ENCODE data around the gene FLAD1. TPM values are rescaled to one million over a fixed set of nuclear protein-coding genes. Genes with fewer than 3 reads are reported as not detected.

The FLAD1 gene
- total and polyA plus RNA-seq, 2 experiments from 2014 or later: 74.5 to 75.0 TPM

DNA sequence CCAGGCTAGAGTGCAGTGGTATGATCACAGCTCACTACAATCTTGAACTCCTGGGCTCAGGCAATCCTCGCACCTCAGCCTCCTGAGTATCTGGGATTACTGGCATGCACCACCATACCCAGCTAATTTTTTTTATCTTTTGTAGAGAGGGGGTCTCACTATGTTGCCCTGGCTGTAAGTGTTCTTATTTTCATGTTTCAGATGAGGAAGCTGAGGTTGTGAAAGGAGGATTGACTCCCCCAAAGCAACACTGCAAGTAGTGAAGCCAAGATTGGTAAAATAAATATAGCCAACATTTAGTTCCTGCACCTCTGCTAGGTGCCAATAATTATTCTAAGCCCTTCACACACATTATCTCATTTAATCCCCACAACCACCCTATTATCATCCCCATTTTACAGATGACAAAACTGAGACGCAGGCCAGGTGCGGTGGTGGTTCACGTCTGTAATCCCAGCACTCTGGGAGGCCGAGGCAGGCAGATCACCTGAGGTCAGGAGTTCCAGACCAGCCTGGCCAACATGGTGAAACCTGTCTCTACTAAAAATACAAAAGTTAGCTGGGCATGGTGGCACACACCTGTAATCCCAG lies 48.7 kb upstream of the FLAD1 start:
- TF ChIP-seq REST (IDR thresholded peaks at IDR 0.05; ENCODE audit: unreplicated experiment): no peak
- TF ChIP-seq, protein P1, sequence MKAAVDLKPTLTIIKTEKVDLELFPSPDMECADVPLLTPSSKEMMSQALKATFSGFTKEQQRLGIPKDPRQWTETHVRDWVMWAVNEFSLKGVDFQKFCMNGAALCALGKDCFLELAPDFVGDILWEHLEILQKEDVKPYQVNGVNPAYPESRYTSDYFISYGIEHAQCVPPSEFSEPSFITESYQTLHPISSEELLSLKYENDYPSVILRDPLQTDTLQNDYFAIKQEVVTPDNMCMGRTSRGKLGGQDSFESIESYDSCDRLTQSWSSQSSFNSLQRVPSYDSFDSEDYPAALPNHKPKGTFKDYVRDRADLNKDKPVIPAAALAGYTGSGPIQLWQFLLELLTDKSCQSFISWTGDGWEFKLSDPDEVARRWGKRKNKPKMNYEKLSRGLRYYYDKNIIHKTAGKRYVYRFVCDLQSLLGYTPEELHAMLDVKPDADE (IDR thresholded peaks at IDR 0.05): no peak
- TF ChIP-seq, protein P2, sequence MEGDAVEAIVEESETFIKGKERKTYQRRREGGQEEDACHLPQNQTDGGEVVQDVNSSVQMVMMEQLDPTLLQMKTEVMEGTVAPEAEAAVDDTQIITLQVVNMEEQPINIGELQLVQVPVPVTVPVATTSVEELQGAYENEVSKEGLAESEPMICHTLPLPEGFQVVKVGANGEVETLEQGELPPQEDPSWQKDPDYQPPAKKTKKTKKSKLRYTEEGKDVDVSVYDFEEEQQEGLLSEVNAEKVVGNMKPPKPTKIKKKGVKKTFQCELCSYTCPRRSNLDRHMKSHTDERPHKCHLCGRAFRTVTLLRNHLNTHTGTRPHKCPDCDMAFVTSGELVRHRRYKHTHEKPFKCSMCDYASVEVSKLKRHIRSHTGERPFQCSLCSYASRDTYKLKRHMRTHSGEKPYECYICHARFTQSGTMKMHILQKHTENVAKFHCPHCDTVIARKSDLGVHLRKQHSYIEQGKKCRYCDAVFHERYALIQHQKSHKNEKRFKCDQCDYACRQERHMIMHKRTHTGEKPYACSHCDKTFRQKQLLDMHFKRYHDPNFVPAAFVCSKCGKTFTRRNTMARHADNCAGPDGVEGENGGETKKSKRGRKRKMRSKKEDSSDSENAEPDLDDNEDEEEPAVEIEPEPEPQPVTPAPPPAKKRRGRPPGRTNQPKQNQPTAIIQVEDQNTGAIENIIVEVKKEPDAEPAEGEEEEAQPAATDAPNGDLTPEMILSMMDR (conservative IDR thresholded peaks at IDR 0.05; ENCODE audit: low read depth in 2 of 2): no peak
- no peak for TF ChIP-seq CREB1 (CRISPR knock-in tag; IDR thresholded peaks at IDR 0.05; ENCODE audit: low read depth)
- TF ChIP-seq NANOG (IDR thresholded peaks at IDR 0.05; ENCODE audit: borderline replicate concordance): no peak
- no peak for TF ChIP-seq JUNB (IDR thresholded peaks at IDR 0.05; ENCODE audit: unreplicated experiment)
- TF ChIP-seq ZNF114 (CRISPR knock-in tag; IDR thresholded peaks at IDR 0.05): no peak
- no peak for TF ChIP-seq EZH2phosphoT487 (IDR thresholded peaks at IDR 0.05; ENCODE audit: unreplicated experiment)
- TF ChIP-seq EZH2 (IDR thresholded peaks at IDR 0.05; ENCODE audit: low read depth, unreplicated experiment): no peak
- TF ChIP-seq STAT1 (IDR thresholded peaks at IDR 0.05; ENCODE audit: unreplicated experiment): no peak
- TF ChIP-seq, protein P3, sequence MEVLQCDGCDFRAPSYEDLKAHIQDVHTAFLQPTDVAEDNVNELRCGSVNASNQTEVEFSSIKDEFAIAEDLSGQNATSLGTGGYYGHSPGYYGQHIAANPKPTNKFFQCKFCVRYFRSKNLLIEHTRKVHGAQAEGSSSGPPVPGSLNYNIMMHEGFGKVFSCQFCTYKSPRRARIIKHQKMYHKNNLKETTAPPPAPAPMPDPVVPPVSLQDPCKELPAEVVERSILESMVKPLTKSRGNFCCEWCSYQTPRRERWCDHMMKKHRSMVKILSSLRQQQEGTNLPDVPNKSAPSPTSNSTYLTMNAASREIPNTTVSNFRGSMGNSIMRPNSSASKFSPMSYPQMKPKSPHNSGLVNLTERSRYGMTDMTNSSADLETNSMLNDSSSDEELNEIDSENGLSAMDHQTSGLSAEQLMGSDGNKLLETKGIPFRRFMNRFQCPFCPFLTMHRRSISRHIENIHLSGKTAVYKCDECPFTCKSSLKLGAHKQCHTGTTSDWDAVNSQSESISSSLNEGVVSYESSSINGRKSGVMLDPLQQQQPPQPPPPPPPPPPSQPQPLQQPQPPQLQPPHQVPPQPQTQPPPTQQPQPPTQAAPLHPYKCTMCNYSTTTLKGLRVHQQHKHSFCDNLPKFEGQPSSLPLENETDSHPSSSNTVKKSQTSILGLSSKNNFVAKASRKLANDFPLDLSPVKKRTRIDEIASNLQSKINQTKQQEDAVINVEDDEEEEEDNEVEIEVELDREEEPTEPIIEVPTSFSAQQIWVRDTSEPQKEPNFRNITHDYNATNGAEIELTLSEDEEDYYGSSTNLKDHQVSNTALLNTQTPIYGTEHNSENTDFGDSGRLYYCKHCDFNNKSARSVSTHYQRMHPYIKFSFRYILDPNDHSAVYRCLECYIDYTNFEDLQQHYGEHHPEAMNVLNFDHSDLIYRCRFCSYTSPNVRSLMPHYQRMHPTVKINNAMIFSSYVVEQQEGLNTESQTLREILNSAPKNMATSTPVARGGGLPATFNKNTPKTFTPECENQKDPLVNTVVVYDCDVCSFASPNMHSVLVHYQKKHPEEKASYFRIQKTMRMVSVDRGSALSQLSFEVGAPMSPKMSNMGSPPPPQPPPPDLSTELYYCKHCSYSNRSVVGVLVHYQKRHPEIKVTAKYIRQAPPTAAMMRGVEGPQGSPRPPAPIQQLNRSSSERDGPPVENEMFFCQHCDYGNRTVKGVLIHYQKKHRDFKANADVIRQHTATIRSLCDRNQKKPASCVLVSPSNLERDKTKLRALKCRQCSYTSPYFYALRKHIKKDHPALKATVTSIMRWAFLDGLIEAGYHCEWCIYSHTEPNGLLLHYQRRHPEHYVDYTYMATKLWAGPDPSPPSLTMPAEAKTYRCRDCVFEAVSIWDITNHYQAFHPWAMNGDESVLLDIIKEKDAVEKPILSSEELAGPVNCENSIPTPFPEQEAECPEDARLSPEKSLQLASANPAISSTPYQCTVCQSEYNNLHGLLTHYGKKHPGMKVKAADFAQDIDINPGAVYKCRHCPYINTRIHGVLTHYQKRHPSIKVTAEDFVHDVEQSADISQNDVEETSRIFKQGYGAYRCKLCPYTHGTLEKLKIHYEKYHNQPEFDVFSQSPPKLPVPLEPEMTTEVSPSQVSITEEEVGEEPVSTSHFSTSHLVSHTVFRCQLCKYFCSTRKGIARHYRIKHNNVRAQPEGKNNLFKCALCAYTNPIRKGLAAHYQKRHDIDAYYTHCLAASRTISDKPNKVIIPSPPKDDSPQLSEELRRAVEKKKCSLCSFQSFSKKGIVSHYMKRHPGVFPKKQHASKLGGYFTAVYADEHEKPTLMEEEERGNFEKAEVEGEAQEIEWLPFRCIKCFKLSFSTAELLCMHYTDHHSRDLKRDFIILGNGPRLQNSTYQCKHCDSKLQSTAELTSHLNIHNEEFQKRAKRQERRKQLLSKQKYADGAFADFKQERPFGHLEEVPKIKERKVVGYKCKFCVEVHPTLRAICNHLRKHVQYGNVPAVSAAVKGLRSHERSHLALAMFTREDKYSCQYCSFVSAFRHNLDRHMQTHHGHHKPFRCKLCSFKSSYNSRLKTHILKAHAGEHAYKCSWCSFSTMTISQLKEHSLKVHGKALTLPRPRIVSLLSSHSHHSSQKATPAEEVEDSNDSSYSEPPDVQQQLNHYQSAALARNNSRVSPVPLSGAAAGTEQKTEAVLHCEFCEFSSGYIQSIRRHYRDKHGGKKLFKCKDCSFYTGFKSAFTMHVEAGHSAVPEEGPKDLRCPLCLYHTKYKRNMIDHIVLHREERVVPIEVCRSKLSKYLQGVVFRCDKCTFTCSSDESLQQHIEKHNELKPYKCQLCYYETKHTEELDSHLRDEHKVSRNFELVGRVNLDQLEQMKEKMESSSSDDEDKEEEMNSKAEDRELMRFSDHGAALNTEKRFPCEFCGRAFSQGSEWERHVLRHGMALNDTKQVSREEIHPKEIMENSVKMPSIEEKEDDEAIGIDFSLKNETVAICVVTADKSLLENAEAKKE (CRISPR knock-in tag; IDR thresholded peaks at IDR 0.05): no peak
- no peak for TF ChIP-seq ZNF331 (CRISPR knock-in tag; IDR thresholded peaks at IDR 0.05; ENCODE audit: low read depth)
- no peak for TF ChIP-seq POLR2AphosphoS5 (IDR thresholded peaks at IDR 0.05; ENCODE audit: low read depth)
- DNase-seq (ENCODE audit: low spot score): no peak
- no peak overlapping the region for H3K27ac ChIP-seq (ENCODE audit: low read depth)
- no peaks in the 10 kb centered on the region; the same call in 1 of the 2 replicates for H3K27me3 ChIP-seq (ENCODE audit: insufficient read depth)
- Mint-ChIP-seq H3K27ac (no peak overlapping the region), H3K36me3 (ENCODE audit: low read depth) (peaks cover 4% of the 10 kb centered on the region; the same call in 1 of the 3 replicates), H3K27me3 (ENCODE audit: insufficient read depth, low read depth, poor library complexity) (peaks cover 20% of the 10 kb centered on the region), H3K4me1 (peaks cover 11% of the 10 kb centered on the region), H3K9me3 (peaks cover 3% of the 10 kb centered on the region; the same call in 1 of the 3 replicates), H3K4me3 (no peak overlapping the region; the same call in 2 of the 3 replicates)
- H3F3A ChIP-seq (replicated peaks; ENCODE audit: low read depth): peaks cover 10% of the 10 kb centered on the region
- H3K4me1 ChIP-seq (ENCODE audit: insufficient read depth): peaks cover 13% of the 10 kb centered on the region
- H3K36me3 ChIP-seq (ENCODE audit: insufficient read depth): no peaks in the 10 kb centered on the region
- H3K79me2 ChIP-seq (replicated peaks; ENCODE audit: insufficient read depth): no peaks in the 10 kb centered on the region; the same call in 1 of the 2 replicates
- no peak for ATAC-seq
- H4K20me1 ChIP-seq (replicated peaks; ENCODE audit: insufficient read depth): no peaks in the 10 kb centered on the region
- H3K9me2 ChIP-seq (ENCODE audit: insufficient read depth): no peaks in the 10 kb centered on the region; the same call in 1 of the 2 replicates
- no peak overlapping the region for H3K4me2 ChIP-seq
- no peak overlapping the region for H2AFZ ChIP-seq
- H3K4me3 ChIP-seq: no peak overlapping the region

Data from GM23338 (cell line).